ENCODE measurements around the gene NPEPL1.

DNA sequence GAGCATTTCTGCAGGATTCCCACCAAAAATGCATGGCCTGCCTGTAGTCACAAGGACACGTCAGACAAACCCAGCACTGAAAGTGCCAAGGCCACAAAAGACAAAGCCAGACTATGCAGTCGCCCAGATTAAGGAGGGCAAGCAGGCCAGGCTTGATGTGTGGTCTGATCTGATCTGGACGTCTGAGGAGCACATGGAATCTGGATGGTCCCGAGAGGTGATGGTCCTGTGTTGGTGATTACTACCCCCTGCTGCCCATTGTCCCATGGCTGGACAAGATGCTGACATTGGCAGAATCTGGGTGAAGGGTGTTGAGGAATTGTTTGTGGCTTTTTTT is 17.1 kb downstream of the NPEPL1 start:
- no peak for TF ChIP-seq HDAC2 (IDR thresholded peaks at IDR 0.05)
- no peak for TF ChIP-seq NPAS2 (CRISPR knock-in tag; IDR thresholded peaks at IDR 0.05; ENCODE audit: borderline replicate concordance)
- TF ChIP-seq, protein P1, sequence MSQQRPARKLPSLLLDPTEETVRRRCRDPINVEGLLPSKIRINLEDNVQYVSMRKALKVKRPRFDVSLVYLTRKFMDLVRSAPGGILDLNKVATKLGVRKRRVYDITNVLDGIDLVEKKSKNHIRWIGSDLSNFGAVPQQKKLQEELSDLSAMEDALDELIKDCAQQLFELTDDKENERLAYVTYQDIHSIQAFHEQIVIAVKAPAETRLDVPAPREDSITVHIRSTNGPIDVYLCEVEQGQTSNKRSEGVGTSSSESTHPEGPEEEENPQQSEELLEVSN (IDR thresholded peaks at IDR 0.05; ENCODE audit: borderline replicate concordance, low read depth) = no peak
- no peak for TF ChIP-seq JUNB (IDR thresholded peaks at IDR 0.05)
- no peak for TF ChIP-seq RFX5 (IDR thresholded peaks at IDR 0.05)
- TF ChIP-seq, protein P2, sequence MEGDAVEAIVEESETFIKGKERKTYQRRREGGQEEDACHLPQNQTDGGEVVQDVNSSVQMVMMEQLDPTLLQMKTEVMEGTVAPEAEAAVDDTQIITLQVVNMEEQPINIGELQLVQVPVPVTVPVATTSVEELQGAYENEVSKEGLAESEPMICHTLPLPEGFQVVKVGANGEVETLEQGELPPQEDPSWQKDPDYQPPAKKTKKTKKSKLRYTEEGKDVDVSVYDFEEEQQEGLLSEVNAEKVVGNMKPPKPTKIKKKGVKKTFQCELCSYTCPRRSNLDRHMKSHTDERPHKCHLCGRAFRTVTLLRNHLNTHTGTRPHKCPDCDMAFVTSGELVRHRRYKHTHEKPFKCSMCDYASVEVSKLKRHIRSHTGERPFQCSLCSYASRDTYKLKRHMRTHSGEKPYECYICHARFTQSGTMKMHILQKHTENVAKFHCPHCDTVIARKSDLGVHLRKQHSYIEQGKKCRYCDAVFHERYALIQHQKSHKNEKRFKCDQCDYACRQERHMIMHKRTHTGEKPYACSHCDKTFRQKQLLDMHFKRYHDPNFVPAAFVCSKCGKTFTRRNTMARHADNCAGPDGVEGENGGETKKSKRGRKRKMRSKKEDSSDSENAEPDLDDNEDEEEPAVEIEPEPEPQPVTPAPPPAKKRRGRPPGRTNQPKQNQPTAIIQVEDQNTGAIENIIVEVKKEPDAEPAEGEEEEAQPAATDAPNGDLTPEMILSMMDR (IDR thresholded peaks at IDR 0.05) = no peak
- no peak for TF ChIP-seq POLR2A (IDR thresholded peaks at IDR 0.05; ENCODE audit: low read length)

All from A549 (cell line).